HG03520 (cell line): ENCODE data around the gene STYXL2.

Experiments
- ATAC-seq: cut with Tn5 transposase; IDR thresholded peaks from one replicate; pipeline ENCODE4 v1.9.1; 2021; ENCODE audit warnings: mild to moderate bottlenecking, moderate library complexity; ENCODE audit not compliant: unreplicated experiment

STYXL2 gene

DNA sequence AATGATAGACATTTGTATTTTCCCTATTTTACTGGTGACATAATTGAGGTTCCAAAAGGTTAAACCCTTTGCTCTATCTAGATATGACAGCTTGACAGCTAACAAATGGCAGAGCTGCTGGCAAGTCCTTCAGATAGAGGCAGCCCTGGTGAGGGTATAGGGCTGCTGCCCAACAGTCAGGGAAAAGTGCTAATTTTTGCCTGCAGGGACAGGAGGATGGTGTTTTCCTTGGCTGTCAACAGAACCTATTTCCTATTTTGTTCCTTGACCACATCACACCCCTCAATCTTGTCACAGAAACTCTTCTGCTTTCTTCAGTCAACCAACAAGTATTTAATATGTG is 16.0 kb upstream of the STYXL2 start:
- ATAC-seq, result no peak

- ATAC-seq, result no peak
Observed at GRCh38 chr1:167081594-167082156, 12.2 kb upstream of the STYXL2 start.

GRCh38 chr1:167082511-167083027 is 11.3 kb upstream of the STYXL2 start:
- no peak for ATAC-seq

GRCh38 chr1:167083066-167083665 is 10.7 kb upstream of the STYXL2 start:
- no peak for ATAC-seq

GRCh38 chr1:167083871-167084270 is 10.0 kb upstream of the STYXL2 start:
- no peak for ATAC-seq

GRCh38 chr1:167084757-167085156 is 9.1 kb upstream of the STYXL2 start:
- no peak for ATAC-seq

DNA sequence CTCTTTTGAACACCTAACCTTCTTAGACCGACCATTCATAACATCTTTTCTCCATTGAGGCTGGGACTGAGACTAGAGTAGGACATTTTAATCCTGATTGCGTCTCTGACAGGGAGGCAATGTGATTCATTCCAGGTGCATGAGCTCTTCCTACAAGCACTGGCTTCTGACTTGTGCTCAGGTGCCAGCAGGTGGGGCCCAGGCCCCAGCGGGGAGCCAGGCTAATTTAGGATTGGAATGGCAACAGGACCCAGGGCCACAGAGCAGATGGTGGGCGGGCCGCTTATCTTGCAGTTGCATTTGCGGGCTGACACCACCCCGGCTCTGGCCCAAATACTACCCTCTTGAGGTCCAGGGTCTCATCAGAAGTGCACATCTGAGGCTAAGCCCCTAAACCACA is 7.8 kb upstream of the STYXL2 start:
- no peak for ATAC-seq

GRCh38 chr1:167086768-167087167 is 7.1 kb upstream of the STYXL2 start:
- no peak for ATAC-seq

DNA sequence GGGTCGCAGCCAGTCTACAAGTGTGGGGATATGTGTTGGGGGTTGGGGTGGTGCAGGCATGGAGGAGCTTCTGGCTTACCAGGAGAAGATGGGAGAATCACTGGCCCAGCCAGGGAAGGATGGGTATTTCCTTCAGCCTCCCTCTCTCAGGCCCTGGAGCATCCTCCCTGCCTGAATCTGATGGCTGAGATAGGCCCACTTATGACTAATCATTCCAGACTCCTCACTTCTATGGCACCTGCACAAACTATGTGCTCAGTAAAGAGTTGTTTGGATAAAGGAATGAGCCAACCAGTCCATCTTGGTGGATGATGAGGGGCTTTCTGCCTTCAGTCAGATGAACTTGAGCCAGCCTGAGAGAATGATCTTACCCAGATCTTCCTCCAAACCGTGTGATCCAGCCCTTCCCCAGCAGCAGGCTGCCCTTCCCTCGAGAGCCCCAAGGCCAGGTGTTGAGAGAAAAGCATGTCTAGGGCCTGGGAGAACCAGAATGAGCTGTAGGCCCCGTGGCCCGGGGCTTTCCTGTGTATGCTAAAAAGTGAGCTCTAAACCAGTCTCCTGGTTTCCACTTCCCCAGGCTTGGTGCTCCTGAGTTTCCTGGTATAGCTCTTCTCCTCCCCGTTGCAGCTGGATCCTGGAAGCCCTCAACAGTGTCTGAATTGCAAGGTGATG is 5.0 kb upstream of the STYXL2 start:
- ATAC-seq, result no peak

DNA sequence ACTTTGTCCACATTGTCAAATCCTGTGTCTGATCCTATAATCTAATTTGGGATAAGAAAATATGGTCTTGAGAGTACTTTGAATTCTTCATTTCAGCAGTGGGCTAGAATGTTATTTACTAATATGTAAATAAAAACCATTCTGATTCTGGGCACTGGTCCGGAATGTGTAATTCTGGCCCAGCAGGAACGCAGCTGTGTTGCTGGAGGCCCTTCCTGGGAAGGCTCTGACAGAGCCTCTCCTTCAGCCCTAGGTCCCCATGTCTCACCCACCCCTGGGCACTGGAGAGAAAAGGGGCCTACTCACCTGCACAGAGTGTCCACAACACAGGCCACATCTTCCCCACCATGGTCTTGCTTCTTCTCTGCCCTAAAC is 3.9 kb upstream of the STYXL2 start:
- no peak for ATAC-seq

DNA sequence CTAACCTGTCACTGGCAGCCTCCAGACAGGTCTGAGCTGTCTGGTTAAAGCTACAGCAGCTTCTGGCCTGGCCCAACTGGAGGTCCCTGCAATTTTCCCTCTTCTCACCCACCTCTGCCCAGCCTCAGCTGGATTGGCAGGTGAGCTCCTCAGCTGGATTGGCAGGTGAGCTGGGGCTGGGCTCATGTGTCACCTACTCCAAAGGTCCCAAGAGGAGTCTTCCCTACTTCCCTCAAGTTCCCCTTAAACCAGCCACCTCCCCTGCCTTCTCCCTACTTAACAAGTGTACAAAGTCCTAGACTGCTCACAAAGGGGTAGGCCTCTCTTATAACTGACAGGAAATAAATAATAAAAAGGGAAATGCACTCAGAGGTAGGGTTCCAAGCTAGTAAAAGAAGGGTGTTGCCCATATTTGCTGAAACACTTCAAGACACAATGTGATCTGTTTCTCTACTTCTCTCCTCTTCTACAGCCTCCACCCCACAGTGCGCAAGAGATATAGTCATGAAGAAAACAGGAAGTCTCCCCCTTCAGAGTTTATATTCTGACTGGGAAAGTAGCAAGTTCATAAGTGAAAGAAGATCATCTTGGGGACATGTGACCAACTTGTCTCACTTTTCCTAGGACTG is 3.4 kb upstream of the STYXL2 start, which contains the start of gene GPA33:
Gene GPA33, minus strand, starts transcription at position 64 of the 629 bp plus-strand sequence. CDS start 90 bp downstream, outside the sequence.
- peak; percentile 60 for ATAC-seq

GRCh38 chr1:167092653-167093052 is 1.2 kb upstream of the STYXL2 start:
- no peak for ATAC-seq

GRCh38 chr1:167094690-167095089 is 815 bp downstream of the STYXL2 start:
- no peak for ATAC-seq

DNA sequence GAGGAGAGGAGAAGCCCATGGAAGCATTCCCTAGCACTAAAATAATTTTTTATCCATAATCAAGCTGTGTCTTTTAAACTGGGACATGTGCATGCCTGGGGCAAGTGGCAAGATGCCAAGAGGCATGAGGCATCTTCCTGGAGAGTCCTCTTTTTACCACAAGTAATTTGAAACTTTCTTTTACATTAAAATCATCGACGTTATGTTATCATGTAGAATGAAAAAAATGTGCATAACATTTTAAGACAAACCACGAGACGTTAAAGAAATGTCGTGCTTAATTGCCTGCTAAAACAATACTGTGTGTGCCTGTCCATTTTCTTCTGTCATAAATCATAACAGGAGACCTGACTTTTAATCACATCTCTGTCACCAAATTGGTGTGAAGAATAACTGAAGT is 1.5 kb downstream of the STYXL2 start:
- ATAC-seq, result no peak

DNA sequence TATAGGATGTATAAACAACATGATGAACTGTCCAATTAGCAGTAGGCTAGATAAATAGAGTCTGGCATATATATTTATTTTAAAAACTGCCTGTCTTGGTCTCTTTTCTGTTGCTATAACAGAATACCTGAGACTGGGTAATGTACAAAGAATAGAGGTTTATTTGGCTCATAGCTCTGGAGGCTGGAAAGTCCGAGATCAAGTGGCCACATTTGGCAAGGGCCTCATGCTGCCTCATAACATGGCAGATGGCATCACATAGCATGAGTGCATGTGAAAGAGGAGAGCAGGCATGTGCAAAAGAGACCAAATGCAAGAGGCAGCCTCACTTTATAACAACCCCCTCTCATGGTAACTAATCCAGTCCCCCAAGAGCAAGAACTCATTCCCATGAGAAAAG is 6.0 kb downstream of the STYXL2 start:
- no peak for ATAC-seq

DNA sequence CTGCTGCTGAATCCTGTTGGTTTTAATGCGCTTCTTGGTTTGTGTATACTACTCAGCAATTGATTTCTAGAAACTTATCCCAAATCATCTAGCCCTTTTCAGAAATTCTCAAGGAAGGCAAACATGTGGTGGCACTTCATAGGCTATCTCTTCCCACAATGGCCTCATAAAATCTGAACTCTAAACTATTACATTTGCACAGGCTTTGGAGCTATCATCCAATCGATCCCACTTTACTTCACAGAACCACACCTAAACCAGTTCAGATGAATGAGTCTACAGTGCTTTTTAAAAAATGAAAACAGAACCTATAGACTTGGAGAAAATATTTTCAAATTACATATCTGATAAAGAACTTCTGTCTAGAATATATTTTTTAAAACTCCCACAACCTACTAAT is 6.9 kb downstream of the STYXL2 start:
- no peak for ATAC-seq

DNA sequence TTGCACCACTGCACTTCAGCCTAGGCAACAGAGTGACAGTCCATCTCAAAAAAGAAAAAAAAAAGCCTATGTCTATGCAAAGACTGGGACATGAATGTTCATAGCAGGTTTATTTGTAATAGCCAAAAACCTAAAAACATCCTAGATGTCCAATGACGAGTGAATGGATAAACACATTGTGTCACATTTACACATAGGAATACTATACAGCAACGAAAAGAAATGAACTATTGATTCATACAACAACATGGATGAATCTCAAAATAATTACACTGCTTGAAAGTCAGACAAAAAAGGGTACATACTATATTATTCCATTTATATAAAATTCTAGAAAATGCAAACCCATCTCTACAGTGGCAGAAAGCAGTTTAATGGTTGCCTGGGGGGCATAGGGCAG is 7.9 kb downstream of the STYXL2 start:
- no peak for ATAC-seq

DNA sequence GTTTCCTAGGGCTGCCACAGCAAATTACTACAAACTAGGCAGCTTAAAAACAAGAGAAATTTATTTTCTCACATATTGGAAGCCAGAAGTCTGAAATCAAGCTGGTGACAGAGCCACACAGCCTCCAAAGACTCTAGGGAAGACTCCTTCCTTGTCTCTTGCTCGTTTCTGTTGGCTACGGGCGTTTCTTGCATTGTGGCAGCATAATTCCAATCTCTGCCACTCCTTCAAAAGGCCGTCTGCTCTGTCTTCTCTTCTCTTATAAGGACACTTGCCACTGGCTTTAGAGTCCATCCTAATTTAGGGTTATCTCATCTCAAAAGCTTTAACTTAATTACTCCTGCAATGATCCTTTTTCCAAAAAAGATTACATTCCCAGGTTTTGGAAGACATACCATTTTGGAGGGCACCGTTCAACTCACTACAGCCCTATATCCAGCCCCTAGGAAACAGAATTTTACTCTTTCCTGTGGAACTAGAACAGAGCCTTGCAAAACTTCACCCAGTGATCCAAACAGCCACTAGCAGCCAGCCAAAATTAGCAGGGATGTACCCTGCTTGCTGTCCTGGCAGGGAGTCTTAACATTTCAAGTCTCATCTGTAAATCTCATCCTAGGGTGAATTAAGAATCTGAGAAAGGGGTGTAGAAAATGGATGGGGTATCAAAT is 9.2 kb downstream of the STYXL2 start:
- ATAC-seq, result no peak

GRCh38 chr1:167104256-167104633 is 10.4 kb downstream of the STYXL2 start:
- no peak for ATAC-seq

GRCh38 chr1:167105271-167106118 is 11.6 kb downstream of the STYXL2 start:
- no peak for ATAC-seq

DNA sequence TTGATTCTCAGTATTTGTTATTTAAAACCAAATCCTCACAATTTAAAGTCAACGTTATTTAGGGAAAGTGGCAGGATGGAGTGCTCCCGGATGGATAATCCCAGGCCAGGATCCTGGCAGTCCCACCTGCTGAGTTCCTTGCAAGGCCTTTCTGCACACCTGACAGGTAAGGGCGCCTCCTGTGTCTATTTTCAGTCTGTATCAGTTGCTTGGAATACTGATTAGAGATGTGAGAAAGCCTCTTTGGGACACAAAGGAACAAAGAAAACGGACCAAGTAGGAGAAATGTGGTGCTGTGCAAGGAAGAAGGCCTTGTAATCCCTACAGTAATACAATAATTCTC is 12.2 kb downstream of the STYXL2 start:
- ATAC-seq, result no peak
